Adrenal gland (tissue), 12 donors: ENCODE data around the gene SCN8A. TPM values are rescaled to one million over a fixed set of nuclear protein-coding genes. Genes with fewer than 3 reads are reported as not detected.

Experiments
- DNase-seq, 7 donors: peaks; one replicate each; pipeline ENCODE4 v3.0.0-alpha.2; 2019 to 2020
- H3K27ac ChIP-seq, 5 donors: fragments of 200-600 bp; sonication (generic) in 4 of 5; 1 replicate in 3 of 5; 2 replicates in 2 of 5; pipeline versions ENCODE4 v1.5.1 to v1.8.0; 2016 to 2020; ENCODE audit warnings: mild to moderate bottlenecking in 1 of 5
- H3K27me3 ChIP-seq: fragments of 200-600 bp; 2 replicates; pipeline ENCODE4 v1.8.0; 2021
- H3K36me3 ChIP-seq, 2 donors: fragments of 200-600 bp; replicated peaks in 1 of 2; 1 replicate in 1 of 2; 2 replicates in 1 of 2; pipeline versions ENCODE4 v1.5.1 to v1.8.0; 2018 to 2022
- H3K4me1 ChIP-seq, 2 donors: fragments of 200-600 bp; replicated peaks in 1 of 2; 1 replicate in 1 of 2; 2 replicates in 1 of 2; pipeline versions ENCODE4 v1.5.1 to v1.8.0; 2018 to 2021
- H3K4me3 ChIP-seq, 4 donors: fragments of 200-600 bp; sonication (generic) in 3 of 4; one replicate each; pipeline ENCODE4 v1.5.1; 2016 to 2018
- H3K9me3 ChIP-seq, 3 donors: fragments of 200-600 bp; sonication (generic) in 1 of 3; replicated peaks in 1 of 3; 1 replicate in 2 of 3; 2 replicates in 1 of 3; pipeline versions ENCODE4 v1.5.1 to v1.8.0; 2016 to 2021
- POLR2A ChIP-seq, 2 donors: fragments of 450-650 bp; IDR thresholded peaks; one replicate each; pipeline ENCODE4 v1.6.1; 2017; ENCODE audit warnings: antibody characterized with exemption in 2 of 2, mild to moderate bottlenecking in 2 of 2, moderate library complexity in 1 of 2
- WGBS, 4 donors: extraction: QIAGEN DNeasy Blood & Tissue Kit in 2 of 4; methylation state at CpG; one replicate each; pipeline versions ENCODE4 v1.1.5 to v1.1.7; 2013 to 2017; 5-methylcytosine and 5-hydroxymethylcytosine counted together
- intact Hi-C, 2 donors: fragments of 100-400 bp; cut with DNase I; formaldehyde crosslinking; loops; one replicate each; pipeline versions ENCODE4 v1.14.1 to v1.15.0; 2022 to 2023
- polyA plus RNA-seq, 3 donors: library from polyadenylated mRNA; stranded (reverse); fragments of 200-250 nt in 2 of 3; fragments of 350-450 nt in 1 of 3; fragmentation: Illumina TruSeq in 1 of 3; extraction: RNeasy Lipid Tissue Mini Kit (QIAGEN cat#74804) in 1 of 3; gene quantifications; one replicate each; pipeline ENCODE4 v1.2.3, GENCODE V29; 2013 to 2014
- total RNA-seq, 9 donors: library from RNA; depleted of rRNA in 4 of 9; stranded (reverse); fragments of >200 nt in 4 of 9; fragments of 120-200 nt in 1 of 9; fragmentation: NEBNext Ultra II Directional in 1 of 9; extraction: Animal tissue kit (Norgen Biotek cat#: 25700) in 1 of 9; gene quantifications; one replicate each; pipeline versions ENCODE4 v1.1.0 to v1.2.4, GENCODE V29; 2013 to 2023
- TF ChIP-seq, protein P1 (sequence below), 6 experiments: fragments of 450-650 bp in 4 of 6; fragments of 200-600 bp in 2 of 6; sonication (generic) in 1 of 6; IDR thresholded peaks; 1 replicate in 5 of 6; 2 replicates in 1 of 6; pipeline versions ENCODE4 v1.5.1 to v1.8.0; 2016 to 2021; ENCODE audit warnings: antibody characterized with exemption in 6 of 6, mild to moderate bottlenecking in 2 of 6, moderate library complexity in 1 of 6
- donor health status: healthy with polysubstance abuse.
- donor health status: Bipolar disorder and iron deficiency.
- donor health status: DM: yes; HTN: yes; CAD: no.
- donor health status: DM: no; HTN: no; CAD: no.
- donor health status: DM: no; HTN: no; CAD: no.
- donor health status: DM: yes; HTN: yes; CAD: no.

The SCN8A gene
- total and polyA plus RNA-seq, 12 donors: 0.69 to 7.0 (median 2.0) TPM

- H3K36me3 ChIP-seq: no peaks in the 10 kb centered on the region
- no peak for TF ChIP-seq POLR2A (IDR thresholded peaks at IDR 0.05)
- TF ChIP-seq, protein P1, sequence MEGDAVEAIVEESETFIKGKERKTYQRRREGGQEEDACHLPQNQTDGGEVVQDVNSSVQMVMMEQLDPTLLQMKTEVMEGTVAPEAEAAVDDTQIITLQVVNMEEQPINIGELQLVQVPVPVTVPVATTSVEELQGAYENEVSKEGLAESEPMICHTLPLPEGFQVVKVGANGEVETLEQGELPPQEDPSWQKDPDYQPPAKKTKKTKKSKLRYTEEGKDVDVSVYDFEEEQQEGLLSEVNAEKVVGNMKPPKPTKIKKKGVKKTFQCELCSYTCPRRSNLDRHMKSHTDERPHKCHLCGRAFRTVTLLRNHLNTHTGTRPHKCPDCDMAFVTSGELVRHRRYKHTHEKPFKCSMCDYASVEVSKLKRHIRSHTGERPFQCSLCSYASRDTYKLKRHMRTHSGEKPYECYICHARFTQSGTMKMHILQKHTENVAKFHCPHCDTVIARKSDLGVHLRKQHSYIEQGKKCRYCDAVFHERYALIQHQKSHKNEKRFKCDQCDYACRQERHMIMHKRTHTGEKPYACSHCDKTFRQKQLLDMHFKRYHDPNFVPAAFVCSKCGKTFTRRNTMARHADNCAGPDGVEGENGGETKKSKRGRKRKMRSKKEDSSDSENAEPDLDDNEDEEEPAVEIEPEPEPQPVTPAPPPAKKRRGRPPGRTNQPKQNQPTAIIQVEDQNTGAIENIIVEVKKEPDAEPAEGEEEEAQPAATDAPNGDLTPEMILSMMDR (IDR thresholded peaks at IDR 0.05): no peak
- no peaks in the 10 kb centered on the region for H3K4me1 ChIP-seq
- no peak for DNase-seq
- H3K27ac ChIP-seq: no peak overlapping the region
- intact Hi-C loops: no loop called here
- WGBS, 4 donors: 94 to 96% (median 95%) methylated on average over 2 of the region's 2 CpGs
- H3K4me3 ChIP-seq: no peak overlapping the region
- H3K27me3 ChIP-seq: no peaks in the 10 kb centered on the region
- H3K9me3 ChIP-seq: no peaks in the 10 kb centered on the region
These were observed 54.9 kb downstream of the SCN8A start for GRCh38 chr12:51645961-51646360.

DNA sequence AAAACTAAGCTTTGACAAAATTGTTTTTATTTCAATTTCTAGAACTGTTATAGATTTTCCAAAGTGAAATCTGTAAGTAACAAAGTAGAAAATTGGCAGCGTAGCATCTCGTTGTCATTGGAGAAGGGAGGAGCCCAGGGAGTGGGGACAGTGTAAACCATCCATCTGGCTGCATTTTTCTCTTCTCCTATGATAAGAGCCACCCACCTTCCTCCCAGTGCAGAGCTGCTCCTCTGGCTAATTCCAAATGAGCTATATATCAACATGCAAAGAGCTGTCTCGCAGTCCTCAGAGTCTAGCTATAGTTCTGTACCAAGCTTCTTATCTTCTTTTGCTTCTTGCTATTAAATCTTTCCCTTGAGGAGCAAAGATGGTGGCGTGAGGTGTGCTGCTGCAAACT is 56.6 kb downstream of the SCN8A start:
- WGBS, 4 donors: 75 to 88% (median 82%) methylated on average over 4 of the region's 4 CpGs
- no peaks in the 10 kb centered on the region for H3K27me3 ChIP-seq
- TF ChIP-seq, protein P1 (IDR thresholded peaks at IDR 0.05): no peak
- TF ChIP-seq POLR2A (IDR thresholded peaks at IDR 0.05): no peak
- intact Hi-C loops: no loop called here
- DNase-seq: no peak
- H3K4me1 ChIP-seq: no peaks in the 10 kb centered on the region
- H3K27ac ChIP-seq: no peak overlapping the region
- H3K4me3 ChIP-seq: no peak overlapping the region
- H3K9me3 ChIP-seq: no peaks in the 10 kb centered on the region
- H3K36me3 ChIP-seq: no peaks in the 10 kb centered on the region

- no peaks in the 10 kb centered on the region for H3K36me3 ChIP-seq
- H3K27me3 ChIP-seq: no peaks in the 10 kb centered on the region
- no peak for DNase-seq
- intact Hi-C loops: no loop called here
- H3K4me1 ChIP-seq: no peaks in the 10 kb centered on the region
- no peak for TF ChIP-seq POLR2A (IDR thresholded peaks at IDR 0.05)
- TF ChIP-seq, protein P1 (IDR thresholded peaks at IDR 0.05): no peak
- H3K27ac ChIP-seq: no peak overlapping the region
- H3K4me3 ChIP-seq: no peak overlapping the region
- H3K9me3 ChIP-seq: no peaks in the 10 kb centered on the region
These were observed 62.4 kb downstream of the SCN8A start for GRCh38 chr12:51653431-51653830.

DNA sequence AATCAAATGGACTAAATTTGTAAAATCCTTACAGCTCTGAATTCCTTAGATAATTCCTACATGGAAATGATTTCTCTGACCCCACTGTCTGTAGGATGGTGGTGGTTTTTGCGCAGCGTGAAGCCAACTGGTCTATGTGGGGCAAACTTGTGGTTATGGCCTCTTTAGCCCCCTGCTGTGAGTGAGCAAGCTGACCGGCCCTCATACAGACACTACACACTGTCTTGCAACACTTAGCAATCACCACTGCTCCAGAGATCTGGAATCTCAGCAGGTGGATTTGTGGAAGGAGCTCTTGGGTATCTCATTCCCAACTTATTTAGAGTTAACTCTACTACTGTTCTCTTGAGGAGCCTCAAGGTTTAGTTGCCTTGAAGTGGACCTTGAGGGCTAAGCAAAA is 70.2 kb downstream of the SCN8A start:
- DNase-seq: no peak
- Histone ChIP-seq H3K4me1 (no peaks in the 10 kb centered on the region), H3K4me3 (no peak overlapping the region), H3K27me3 (no peaks in the 10 kb centered on the region), H3K27ac (no peak overlapping the region), H3K9me3 (no peaks in the 10 kb centered on the region), H3K36me3 (no peaks in the 10 kb centered on the region)
- intact Hi-C loops: no loop called here
- TF ChIP-seq POLR2A (IDR thresholded peaks at IDR 0.05): no peak
- TF ChIP-seq, protein P1 (IDR thresholded peaks at IDR 0.05): no peak
- WGBS, 4 donors: 86 to 100% (median 96%) methylated on average over 1 to 3 of the region's 3 CpGs
